ENCODE data around the gene TACC3. TPM values are rescaled to one million over a fixed set of nuclear protein-coding genes. Genes with fewer than 3 reads are reported as not detected.

The TACC3 gene
- 10 to 100 TPM in 1 of 4 donors, 1 to 10 TPM in 3; 4.8 to 10.3 (median 5.1) TPM for total RNA-seq

GRCh38 chr4:1721003-1721665 is at the start of gene TACC3, which contains the start of gene TMEM129:
TSS of gene TACC3 (plus strand) at chr4:1721521. CDS start at chr4:1723422, 1,901 bp downstream.
TSS of gene TMEM129 (minus strand) at chr4:1721323. CDS start at chr4:1720837, 486 bp downstream.
- Histone ChIP-seq H3K4me3 (replicated peaks in 1 of 3) (peak within 1 kb of the TSS; percentile 21 to 72 (median 63)), H3K27ac (peak within 1 kb of the TSS; percentile 72 to 93 (median 88)), H3K4me1 (peaks cover 13 to 25% of the 10 kb centered on the region in 2 donors), H3K27me3 (no peaks in the 10 kb centered on the region), H3K9me3 (no peaks in the 10 kb centered on the region), H3K36me3 (peaks cover 3 to 17% of the 10 kb centered on the region in 2 donors)
- peak; percentile 98 for DNase-seq
- 0% methylated on average over 4 of the region's 83 CpGs; no CpG with 5 or more reads in 1 of the 2 donors for WGBS, 2 donors
- intact Hi-C loops (cut with DNase I), result loop anchor here (5.0 to 10.0 kb wide), 2 partner anchors 144 to 366 kb away; no protein-coding TSS in a partner anchor
- TF ChIP-seq, protein P1, sequence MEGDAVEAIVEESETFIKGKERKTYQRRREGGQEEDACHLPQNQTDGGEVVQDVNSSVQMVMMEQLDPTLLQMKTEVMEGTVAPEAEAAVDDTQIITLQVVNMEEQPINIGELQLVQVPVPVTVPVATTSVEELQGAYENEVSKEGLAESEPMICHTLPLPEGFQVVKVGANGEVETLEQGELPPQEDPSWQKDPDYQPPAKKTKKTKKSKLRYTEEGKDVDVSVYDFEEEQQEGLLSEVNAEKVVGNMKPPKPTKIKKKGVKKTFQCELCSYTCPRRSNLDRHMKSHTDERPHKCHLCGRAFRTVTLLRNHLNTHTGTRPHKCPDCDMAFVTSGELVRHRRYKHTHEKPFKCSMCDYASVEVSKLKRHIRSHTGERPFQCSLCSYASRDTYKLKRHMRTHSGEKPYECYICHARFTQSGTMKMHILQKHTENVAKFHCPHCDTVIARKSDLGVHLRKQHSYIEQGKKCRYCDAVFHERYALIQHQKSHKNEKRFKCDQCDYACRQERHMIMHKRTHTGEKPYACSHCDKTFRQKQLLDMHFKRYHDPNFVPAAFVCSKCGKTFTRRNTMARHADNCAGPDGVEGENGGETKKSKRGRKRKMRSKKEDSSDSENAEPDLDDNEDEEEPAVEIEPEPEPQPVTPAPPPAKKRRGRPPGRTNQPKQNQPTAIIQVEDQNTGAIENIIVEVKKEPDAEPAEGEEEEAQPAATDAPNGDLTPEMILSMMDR (IDR thresholded peaks at IDR 0.05), result peak in 1 of 6 experiments; percentile 14
- peak in 1 of 2 donors; percentile 89 for TF ChIP-seq POLR2A (IDR thresholded peaks at IDR 0.05)

DNA sequence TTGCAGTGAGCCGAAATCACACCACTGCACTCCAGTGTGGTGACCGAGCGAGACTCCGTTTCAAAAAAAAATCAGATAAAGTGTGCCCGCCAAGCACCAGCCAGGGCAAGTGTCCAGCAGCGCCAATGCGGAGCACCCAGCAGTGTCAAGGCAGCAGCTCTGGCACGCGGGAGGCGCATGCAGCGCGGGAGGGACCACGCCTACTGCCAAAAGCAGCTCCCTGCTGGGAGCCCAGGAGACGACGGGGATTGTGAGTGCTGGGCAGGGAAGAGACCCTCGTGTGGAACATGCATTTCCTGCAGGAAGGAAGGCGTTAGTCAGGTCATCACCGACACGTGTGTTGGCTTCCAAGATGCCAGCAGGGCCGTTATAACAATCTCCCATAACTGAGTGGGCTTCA is 47.6 kb upstream of the TACC3 start:
- TF ChIP-seq, protein P1 (IDR thresholded peaks at IDR 0.05), result no peak
- no peak for TF ChIP-seq POLR2A (IDR thresholded peaks at IDR 0.05)
- Histone ChIP-seq H3K27ac (no peak overlapping the region), H3K36me3 (no peaks in the 10 kb centered on the region), H3K9me3 (no peaks in the 10 kb centered on the region), H3K27me3 (no peaks in the 10 kb centered on the region), H3K4me3 (replicated peaks in 1 of 3) (no peak overlapping the region), H3K4me1 (no peaks in the 10 kb centered on the region)
- WGBS, 2 donors, result 86 to 88% methylated on average over 20 of the region's 20 CpGs
- no peak for DNase-seq
- intact Hi-C loops (cut with DNase I), result no loop called here

GRCh38 chr4:1674682-1675081 is 46.6 kb upstream of the TACC3 start:
- no peaks in the 10 kb centered on the region for H3K9me3 ChIP-seq
- H3K27me3 ChIP-seq, result no peaks in the 10 kb centered on the region
- H3K27ac ChIP-seq, result no peak overlapping the region
- H3K36me3 ChIP-seq, result no peaks in the 10 kb centered on the region
- intact Hi-C loops (cut with DNase I), result no loop called here
- H3K4me1 ChIP-seq, result no peaks in the 10 kb centered on the region
- DNase-seq, result no peak
- TF ChIP-seq POLR2A (IDR thresholded peaks at IDR 0.05), result no peak
- TF ChIP-seq, protein P1 (IDR thresholded peaks at IDR 0.05), result no peak
- WGBS, 2 donors, result 70 to 75% methylated on average over 9 of the region's 9 CpGs
- H3K4me3 ChIP-seq (replicated peaks in 1 of 3), result no peak overlapping the region

GRCh38 chr4:1675136-1675801 is 46.1 kb upstream of the TACC3 start:
- no peak for DNase-seq
- Histone ChIP-seq H3K9me3 (no peaks in the 10 kb centered on the region), H3K27ac (no peak overlapping the region), H3K4me1 (no peaks in the 10 kb centered on the region), H3K27me3 (no peaks in the 10 kb centered on the region), H3K4me3 (replicated peaks in 1 of 3) (no peak overlapping the region), H3K36me3 (no peaks in the 10 kb centered on the region)
- no peak for TF ChIP-seq POLR2A (IDR thresholded peaks at IDR 0.05)
- TF ChIP-seq, protein P1 (IDR thresholded peaks at IDR 0.05), result no peak
- 80 to 82% methylated on average over 19 of the region's 19 CpGs for WGBS, 2 donors
- intact Hi-C loops (cut with DNase I), result no loop called here

DNA sequence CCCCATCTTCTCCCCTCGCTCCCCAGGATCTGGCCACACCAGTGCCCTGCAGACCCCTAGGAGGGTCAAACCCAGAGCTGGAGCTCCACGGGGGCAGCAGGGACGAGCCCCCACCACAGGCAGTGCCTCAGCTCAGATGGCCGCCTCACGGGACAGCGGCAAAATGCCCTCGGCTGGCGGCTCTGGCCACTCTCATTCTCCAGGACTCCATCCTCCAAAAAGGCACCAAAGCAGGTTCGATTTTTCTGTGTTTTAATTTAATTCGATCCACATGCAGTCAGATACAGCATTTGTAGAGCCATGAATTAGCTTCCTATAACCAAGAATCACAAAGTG is 45.6 kb upstream of the TACC3 start:
- H3K4me1 ChIP-seq, result no peaks in the 10 kb centered on the region
- H3K9me3 ChIP-seq, result no peaks in the 10 kb centered on the region
- 78 to 84% methylated on average over 10 of the region's 10 CpGs for WGBS, 2 donors
- TF ChIP-seq POLR2A (IDR thresholded peaks at IDR 0.05), result no peak
- TF ChIP-seq, protein P1 (IDR thresholded peaks at IDR 0.05), result no peak
- H3K27ac ChIP-seq, result no peak overlapping the region
- no peak for DNase-seq
- no peak overlapping the region for H3K4me3 ChIP-seq (replicated peaks in 1 of 3)
- H3K36me3 ChIP-seq, result no peaks in the 10 kb centered on the region
- intact Hi-C loops (cut with DNase I), result no loop called here
- H3K27me3 ChIP-seq, result no peaks in the 10 kb centered on the region
